ENCODE data around the gene RPGRIP1. TPM values are rescaled to one million over a fixed set of nuclear protein-coding genes. Genes with fewer than 3 reads are reported as not detected.

Gene RPGRIP1
- total RNA-seq, 4 donors from 2014 or later: 0.14 TPM; not detected in 3

DNA sequence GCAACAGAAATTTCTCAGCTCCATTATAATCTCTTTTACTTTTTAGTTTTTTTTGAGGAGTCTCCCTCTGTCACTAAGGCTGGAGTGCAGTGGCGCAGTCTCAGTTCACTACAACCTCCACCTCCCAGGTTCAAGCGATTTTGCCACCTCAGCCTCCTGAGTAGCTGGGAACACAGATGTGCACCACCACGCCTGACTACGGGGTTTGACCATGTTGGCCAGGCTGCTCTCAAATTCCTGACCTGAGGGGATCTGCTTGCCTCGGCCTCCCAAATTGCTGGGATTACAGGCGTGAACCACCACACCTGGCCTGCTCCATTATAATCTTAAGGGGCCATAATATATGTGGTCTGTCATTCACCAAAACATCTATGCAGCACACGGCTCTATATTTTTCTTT, 34.1 kb upstream of the RPGRIP1 start:
- no peak for TF ChIP-seq POLR2A (IDR thresholded peaks at IDR 0.05)
- TF ChIP-seq, protein P1, sequence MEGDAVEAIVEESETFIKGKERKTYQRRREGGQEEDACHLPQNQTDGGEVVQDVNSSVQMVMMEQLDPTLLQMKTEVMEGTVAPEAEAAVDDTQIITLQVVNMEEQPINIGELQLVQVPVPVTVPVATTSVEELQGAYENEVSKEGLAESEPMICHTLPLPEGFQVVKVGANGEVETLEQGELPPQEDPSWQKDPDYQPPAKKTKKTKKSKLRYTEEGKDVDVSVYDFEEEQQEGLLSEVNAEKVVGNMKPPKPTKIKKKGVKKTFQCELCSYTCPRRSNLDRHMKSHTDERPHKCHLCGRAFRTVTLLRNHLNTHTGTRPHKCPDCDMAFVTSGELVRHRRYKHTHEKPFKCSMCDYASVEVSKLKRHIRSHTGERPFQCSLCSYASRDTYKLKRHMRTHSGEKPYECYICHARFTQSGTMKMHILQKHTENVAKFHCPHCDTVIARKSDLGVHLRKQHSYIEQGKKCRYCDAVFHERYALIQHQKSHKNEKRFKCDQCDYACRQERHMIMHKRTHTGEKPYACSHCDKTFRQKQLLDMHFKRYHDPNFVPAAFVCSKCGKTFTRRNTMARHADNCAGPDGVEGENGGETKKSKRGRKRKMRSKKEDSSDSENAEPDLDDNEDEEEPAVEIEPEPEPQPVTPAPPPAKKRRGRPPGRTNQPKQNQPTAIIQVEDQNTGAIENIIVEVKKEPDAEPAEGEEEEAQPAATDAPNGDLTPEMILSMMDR (IDR thresholded peaks at IDR 0.05): no peak
- Histone ChIP-seq H3K4me1 (peaks cover 0 to 4% of the 10 kb centered on the region in 2 donors), H3K36me3 (no peaks in the 10 kb centered on the region), H3K4me3 (no peak overlapping the region), H3K9me3 (no peaks in the 10 kb centered on the region), H3K27ac (no peak overlapping the region), H3K27me3 (no peaks in the 10 kb centered on the region)
- intact Hi-C loops (cut with DNase I; ENCODE audit: low total_unique reads): no loop called here
- no peak for DNase-seq

DNA sequence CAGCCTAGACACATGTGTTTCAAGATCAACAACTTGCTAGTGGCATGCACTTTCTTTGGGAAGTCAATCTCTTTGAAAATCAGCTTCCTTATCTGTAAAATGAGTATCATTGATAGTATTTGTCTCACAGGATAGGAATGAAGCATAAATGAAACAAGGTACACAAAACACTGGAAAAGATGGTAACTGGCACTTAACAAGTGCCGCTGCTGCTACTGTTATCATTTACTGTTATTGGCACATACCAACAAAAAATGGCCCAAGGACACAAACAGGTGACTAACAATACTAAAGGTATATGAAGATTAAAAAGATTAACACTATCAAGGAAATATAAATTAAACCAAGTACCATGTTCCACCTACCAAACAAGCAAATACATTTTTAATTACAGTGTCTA, 31.5 kb upstream of the RPGRIP1 start:
- Histone ChIP-seq H3K9me3 (no peaks in the 10 kb centered on the region), H3K4me1 (peaks cover 0 to 4% of the 10 kb centered on the region in 2 donors), H3K27ac (no peak overlapping the region), H3K4me3 (no peak overlapping the region), H3K27me3 (no peaks in the 10 kb centered on the region), H3K36me3 (no peaks in the 10 kb centered on the region)
- DNase-seq: no peak
- intact Hi-C loops (cut with DNase I; ENCODE audit: low total_unique reads): no loop called here
- TF ChIP-seq POLR2A (IDR thresholded peaks at IDR 0.05): no peak
- TF ChIP-seq, protein P1 (IDR thresholded peaks at IDR 0.05): no peak

DNA sequence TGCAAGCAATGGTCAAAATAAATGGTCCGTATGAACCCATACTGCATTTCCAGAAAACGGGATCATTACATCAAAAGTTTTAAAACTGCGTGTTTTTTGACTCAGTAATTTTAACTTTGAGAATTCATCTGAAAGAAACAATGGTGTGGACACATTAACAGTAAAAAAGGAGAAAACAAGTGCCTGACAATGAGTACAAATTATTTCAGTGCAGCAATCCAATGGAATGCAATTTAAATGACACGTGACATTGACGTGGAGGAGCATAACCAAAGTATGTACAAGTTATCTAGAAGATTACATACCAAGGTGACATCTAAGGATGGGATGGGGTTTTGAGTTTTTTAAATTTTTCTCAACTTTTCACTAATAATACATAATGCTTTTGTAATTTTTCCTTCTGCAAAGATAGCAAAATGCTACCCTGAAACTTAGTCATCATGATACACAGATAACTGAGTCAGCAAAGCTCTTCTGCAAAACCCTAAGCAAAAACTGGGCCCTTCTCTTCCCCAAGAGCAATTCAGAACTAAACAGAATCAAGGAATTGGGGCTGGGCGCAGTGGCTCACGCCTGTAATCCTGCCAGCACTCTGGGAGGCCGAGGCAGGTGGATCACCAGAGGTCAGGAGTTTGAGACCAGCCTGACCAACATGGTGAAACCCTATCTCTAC, 31.0 kb upstream of the RPGRIP1 start:
- Histone ChIP-seq H3K4me1 (peaks cover 0 to 4% of the 10 kb centered on the region in 2 donors), H3K4me3 (no peak overlapping the region), H3K27me3 (no peaks in the 10 kb centered on the region), H3K9me3 (no peaks in the 10 kb centered on the region), H3K27ac (no peak overlapping the region), H3K36me3 (no peaks in the 10 kb centered on the region)
- intact Hi-C loops (cut with DNase I; ENCODE audit: low total_unique reads): no loop called here
- no peak for DNase-seq
- no peak for TF ChIP-seq POLR2A (IDR thresholded peaks at IDR 0.05)
- TF ChIP-seq, protein P1 (IDR thresholded peaks at IDR 0.05): no peak

DNA sequence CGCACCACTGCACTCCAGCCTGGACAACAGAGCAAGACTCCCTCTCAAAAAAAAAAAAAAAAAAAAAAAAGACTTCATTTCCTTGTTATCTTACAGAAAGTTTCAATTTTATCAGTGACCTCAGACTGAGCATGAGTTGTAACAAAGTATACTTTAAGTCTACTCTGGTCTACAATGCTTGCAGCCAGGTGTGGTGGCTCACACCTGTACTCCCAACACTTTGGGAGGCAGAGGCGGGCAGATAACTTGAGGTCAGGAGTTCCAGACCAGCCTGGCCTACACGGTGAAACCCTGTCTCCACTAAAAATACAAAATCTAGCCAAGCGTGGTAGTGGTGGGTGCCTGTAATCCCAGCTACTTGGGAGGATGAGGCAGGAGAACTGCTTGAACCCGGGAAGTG, 28.7 kb upstream of the RPGRIP1 start:
- no peak for DNase-seq
- no peak overlapping the region for H3K4me3 ChIP-seq
- H3K4me1 ChIP-seq: peaks cover 3 to 4% of the 10 kb centered on the region in 2 donors
- H3K27ac ChIP-seq: no peak overlapping the region
- intact Hi-C loops (cut with DNase I; ENCODE audit: low total_unique reads): no loop called here
- TF ChIP-seq, protein P1 (IDR thresholded peaks at IDR 0.05): no peak
- TF ChIP-seq POLR2A (IDR thresholded peaks at IDR 0.05): no peak
- H3K9me3 ChIP-seq: no peaks in the 10 kb centered on the region
- no peaks in the 10 kb centered on the region for H3K36me3 ChIP-seq
- H3K27me3 ChIP-seq: no peaks in the 10 kb centered on the region

DNA sequence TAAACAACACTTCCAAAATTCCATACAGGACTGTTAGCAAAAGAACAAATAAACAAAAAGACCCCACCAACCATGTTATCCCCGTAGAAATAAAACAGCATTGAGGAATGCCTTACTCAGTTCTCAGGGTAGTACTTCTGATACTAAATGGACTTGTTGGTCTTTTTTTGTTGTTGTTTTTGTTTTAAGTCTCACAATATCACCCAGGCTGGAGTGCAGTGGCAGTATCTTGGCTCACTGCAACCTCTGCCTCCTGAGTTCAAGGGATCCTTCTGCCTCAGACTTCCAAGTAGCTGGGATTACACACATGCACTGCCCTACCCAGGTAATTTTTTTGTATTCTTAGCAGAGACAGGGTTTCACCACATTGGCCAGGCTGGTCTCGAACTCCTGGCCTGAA, 27.7 kb upstream of the RPGRIP1 start:
- DNase-seq: no peak
- no peak overlapping the region for H3K27ac ChIP-seq
- H3K36me3 ChIP-seq: no peaks in the 10 kb centered on the region
- H3K27me3 ChIP-seq: no peaks in the 10 kb centered on the region
- H3K4me3 ChIP-seq: no peak overlapping the region
- no peaks in the 10 kb centered on the region for H3K9me3 ChIP-seq
- intact Hi-C loops (cut with DNase I; ENCODE audit: low total_unique reads): no loop called here
- peaks cover 4 to 10% of the 10 kb centered on the region in 2 donors for H3K4me1 ChIP-seq
- TF ChIP-seq, protein P1 (IDR thresholded peaks at IDR 0.05): no peak
- TF ChIP-seq POLR2A (IDR thresholded peaks at IDR 0.05): no peak

Measured in uterus (tissue), 4 donors.